SK-N-MC (cell line): ENCODE measurements around the gene SGSM1.
A peak's percentile ranks its signal among the peaks of the same experiment; 100 is the strongest.

ENCODE experiments used
- DNase-seq: peaks from one replicate; pipeline ENCODE4 v3.0.0-alpha.2; 2011; ENCODE audit warnings: low read depth, low spot score
- H3K27ac ChIP-seq: fragments of 200-600 bp; sonication (generic); 2 replicates; pipeline ENCODE4 v1.5.1; 2016; ENCODE audit warnings: mixed run types
- H3K36me3 ChIP-seq: fragments of 200-600 bp; sonication (generic); 2 replicates; pipeline ENCODE4 v1.6.1; 2017; ENCODE audit warnings: antibody characterized with exemption, low read length, mixed read lengths; ENCODE audit not compliant: insufficient read depth
- H3K4me3 ChIP-seq: fragments of 200-600 bp; sonication (generic); 2 replicates; pipeline ENCODE4 v1.5.1; 2016
- H3K9ac ChIP-seq: fragments of 200-600 bp; sonication (generic); 2 replicates; pipeline ENCODE4 v1.8.0; 2017; ENCODE audit warnings: mixed run types, mixed read lengths; ENCODE audit not compliant: insufficient read length
- H3K9me3 ChIP-seq: fragments of 200-600 bp; sonication (generic); 2 replicates; pipeline ENCODE4 v1.6.1; 2017; ENCODE audit warnings: low read depth, mild to moderate bottlenecking, antibody characterized with exemption, low read length, moderate library complexity, mixed read lengths
- EZH2 ChIP-seq: fragments of 200-600 bp; sonication (generic); IDR thresholded peaks from one replicate; pipeline ENCODE4 v1.6.1; 2017; ENCODE audit warnings: antibody characterized with exemption
- FOXP2 ChIP-seq: optimal IDR thresholded peaks from 2 replicates; pipeline ENCODE3; 2011; ENCODE audit warnings: mild to moderate bottlenecking, moderate library complexity; ENCODE audit not compliant: insufficient read depth; ENCODE audit errors: extremely low read length, control extremely low read depth
- POLR2AphosphoS5 ChIP-seq: IDR thresholded peaks from 2 replicates; pipeline ENCODE4 v1.6.1; 2012; ENCODE audit warnings: mild to moderate bottlenecking, low read depth, low read length, borderline replicate concordance

SGSM1 gene

DNA sequence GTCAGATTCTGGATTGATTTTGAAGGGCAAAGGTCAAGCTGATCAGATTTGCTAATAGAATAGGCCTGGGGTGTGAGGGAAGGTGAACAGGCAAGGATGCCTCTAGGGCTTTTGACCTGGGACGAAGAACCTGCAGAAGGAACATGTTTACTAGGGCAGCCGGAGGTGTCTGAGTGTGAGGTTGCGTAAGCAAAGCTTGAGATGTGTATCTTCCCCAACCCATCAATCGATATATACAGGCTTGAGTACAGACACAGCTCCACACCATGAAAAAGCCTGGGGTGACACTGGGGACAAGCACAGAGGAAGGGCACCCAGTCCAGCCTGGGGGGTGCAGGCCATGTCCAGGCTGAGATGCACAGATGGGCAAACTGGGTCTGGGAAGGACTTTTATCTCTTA lies 139.4 kb downstream of the SGSM1 start:
- H3K9ac ChIP-seq = no peak overlapping the region
- H3K9me3 ChIP-seq = no peaks in the 10 kb centered on the region
- H3K36me3 ChIP-seq = no peaks in the 10 kb centered on the region
- H3K4me3 ChIP-seq = no peak overlapping the region
- DNase-seq = no peak
- no peak overlapping the region for H3K27ac ChIP-seq
- TF ChIP-seq EZH2 (no peak), FOXP2 (no peak), POLR2AphosphoS5 (no peak)

DNA sequence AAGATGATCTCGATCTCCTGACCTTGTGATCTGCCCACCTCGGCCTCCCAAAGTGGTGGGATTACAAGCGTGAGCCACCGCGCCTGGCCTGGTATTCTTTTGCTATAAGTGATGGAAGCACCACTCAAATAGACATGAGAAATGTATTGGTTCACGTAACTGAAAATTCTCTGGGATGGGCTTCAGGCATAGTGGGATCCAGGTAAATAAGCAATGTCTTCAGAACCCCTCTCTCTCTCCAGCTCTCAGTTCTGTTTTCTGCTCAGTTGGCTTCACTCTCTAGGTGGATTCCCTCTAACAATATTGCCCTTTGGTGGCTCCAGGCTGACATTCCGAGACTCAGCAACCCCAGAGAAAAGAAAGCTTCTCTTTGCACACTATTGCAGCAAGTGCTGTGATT lies 141.4 kb downstream of the SGSM1 start:
- H3K27ac ChIP-seq = no peak overlapping the region
- TF ChIP-seq FOXP2 (no peak), EZH2 (no peak), POLR2AphosphoS5 (no peak)
- no peaks in the 10 kb centered on the region for H3K9me3 ChIP-seq
- no peak for DNase-seq
- H3K4me3 ChIP-seq = no peak overlapping the region
- no peaks in the 10 kb centered on the region for H3K36me3 ChIP-seq
- H3K9ac ChIP-seq = no peak overlapping the region

- H3K9ac ChIP-seq = no peak overlapping the region
- H3K4me3 ChIP-seq = no peak overlapping the region
- H3K36me3 ChIP-seq = no peaks in the 10 kb centered on the region
- no peak for TF ChIP-seq EZH2
- no peak for TF ChIP-seq FOXP2
- no peak for TF ChIP-seq POLR2AphosphoS5
- no peaks in the 10 kb centered on the region for H3K9me3 ChIP-seq
- no peak overlapping the region for H3K27ac ChIP-seq
- DNase-seq = no peak
Observed at GRCh38 chr22:24947881-24948280, 141.9 kb downstream of the SGSM1 start.

DNA sequence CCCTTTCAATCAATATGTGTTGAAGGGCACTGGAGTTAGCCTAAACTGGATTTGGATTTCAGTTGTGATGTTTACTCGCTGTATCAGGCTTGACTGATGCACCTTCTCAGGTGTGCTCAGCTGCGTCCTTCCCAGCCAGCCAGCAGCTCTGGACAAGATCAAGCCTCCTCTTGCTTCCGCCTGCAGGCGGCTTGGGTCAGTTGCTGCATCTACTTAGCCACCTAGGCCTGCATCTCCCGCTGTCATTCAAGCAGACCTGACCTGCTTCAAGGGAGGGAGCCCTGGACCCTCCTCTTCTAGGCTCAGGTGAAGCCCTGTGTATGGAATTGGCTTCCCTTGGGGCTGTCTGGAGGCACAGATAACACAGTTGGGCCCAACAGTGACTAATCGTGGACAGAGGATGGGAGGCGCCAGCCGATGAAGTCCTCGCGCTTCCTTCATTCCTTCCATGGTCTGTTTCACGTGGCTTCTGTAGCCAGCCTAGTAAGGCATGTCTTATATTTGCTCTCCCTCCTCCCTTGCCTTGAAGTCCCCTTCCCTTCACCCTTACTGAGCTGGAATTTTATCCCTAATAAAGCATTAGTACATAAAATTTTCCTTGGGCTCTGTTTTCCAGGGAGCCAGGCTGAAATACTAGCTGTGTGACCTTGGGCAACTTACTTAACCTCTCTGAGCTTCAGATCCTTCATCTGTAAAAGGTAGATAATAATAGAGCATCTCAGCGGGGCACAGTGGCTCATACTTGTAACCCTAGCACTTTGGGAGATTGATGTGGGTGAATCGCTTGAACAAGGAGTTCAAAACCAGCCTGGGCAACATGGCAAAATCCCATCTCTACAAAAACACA lies 142.6 kb downstream of the SGSM1 start:
- no peak overlapping the region for H3K4me3 ChIP-seq
- H3K9ac ChIP-seq = no peak overlapping the region
- DNase-seq = no peak
- no peaks in the 10 kb centered on the region for H3K36me3 ChIP-seq
- TF ChIP-seq POLR2AphosphoS5 (no peak), FOXP2 (no peak), EZH2 (no peak)
- H3K9me3 ChIP-seq = no peaks in the 10 kb centered on the region
- H3K27ac ChIP-seq = no peak overlapping the region

DNA sequence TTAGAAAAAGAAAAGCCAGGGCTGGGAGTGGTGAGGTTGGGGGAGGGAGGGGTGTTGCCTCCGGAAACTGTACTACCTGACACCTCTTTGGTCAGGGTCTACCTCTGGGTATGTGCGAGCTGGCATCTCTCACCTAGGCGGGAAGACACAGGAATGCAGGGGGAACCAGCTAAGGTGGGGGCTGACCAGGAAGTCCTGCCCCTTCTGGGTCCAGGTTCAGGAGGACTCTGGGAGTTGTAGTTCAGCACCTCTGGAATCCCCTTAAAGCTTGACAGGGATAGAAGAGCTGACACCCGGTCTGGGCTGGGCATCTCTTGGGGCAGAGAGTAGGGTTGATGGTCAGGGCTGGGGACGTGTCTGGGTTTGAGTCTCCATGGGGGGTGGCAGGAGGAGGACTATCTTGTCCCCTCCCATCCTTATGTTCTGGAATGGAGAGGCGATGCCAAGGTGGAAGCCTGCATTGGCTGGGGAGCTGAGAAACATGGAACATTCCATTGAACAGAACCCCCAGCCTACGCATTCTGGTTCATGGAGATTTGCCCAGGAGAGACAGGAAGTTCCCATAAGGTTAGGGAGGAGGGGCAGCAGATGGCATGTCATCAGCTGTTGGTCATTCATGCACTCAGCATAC lies 144.4 kb downstream of the SGSM1 start:
- no peak overlapping the region for H3K27ac ChIP-seq
- H3K4me3 ChIP-seq = no peak overlapping the region
- TF ChIP-seq FOXP2 = no peak
- TF ChIP-seq EZH2 = no peak
- TF ChIP-seq POLR2AphosphoS5 = no peak
- H3K9me3 ChIP-seq = no peaks in the 10 kb centered on the region
- no peaks in the 10 kb centered on the region for H3K36me3 ChIP-seq
- no peak overlapping the region for H3K9ac ChIP-seq
- no peak for DNase-seq

DNA sequence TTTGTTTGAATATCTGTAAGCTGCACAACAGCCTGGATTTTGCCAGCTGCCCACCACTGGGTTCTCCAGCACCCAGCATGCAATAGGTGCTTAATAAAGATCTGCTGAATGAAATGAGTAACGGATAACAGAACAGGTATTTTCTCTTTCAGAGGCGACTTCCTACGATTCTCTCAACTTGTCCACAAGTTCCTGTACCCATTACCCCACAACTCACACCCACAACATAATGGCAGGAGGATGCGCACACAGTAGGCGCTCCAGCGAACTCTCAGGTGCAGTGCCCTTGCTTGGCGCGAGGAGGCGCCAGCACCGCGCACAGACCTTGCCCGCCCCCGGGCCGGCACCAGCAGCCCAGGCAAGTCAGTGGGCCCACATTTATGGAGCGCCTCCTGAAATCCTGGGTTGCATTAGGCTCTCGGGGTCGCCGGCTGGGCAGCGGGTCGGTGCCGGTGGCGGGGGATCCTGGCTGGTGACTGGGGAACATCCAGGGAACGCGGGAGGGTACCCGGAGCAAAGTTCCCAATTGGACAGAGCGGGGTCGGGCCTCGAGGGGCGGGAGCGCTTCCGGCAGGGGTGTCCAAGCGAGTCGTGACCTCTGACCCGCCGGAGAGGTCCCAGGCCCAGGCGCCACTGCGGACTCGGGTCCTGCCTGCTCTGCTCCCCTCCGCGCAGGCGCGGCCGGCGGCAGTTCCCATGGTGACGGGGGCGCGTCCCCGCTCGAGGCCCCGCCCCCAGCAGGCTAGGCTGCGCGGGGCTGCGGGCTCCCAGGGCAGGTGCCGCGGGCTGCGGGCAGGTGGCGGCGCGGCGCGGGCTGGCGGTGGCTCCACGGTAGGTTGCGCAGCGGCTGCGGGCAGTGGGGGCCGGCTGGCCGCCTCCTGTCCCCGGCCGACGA lies 146.2 kb downstream of the SGSM1 start, which contains the start of gene KIAA1671:
Gene KIAA1671, plus strand, starts transcription at position 775 of the 895 bp plus-strand sequence. CDS start 75,284 bp downstream, outside the sequence.
- Histone ChIP-seq H3K36me3 (no peaks in the 10 kb centered on the region), H3K27ac (no peak within 1 kb of the TSS), H3K4me3 (peak within 1 kb of the TSS; percentile 79), H3K9ac (peak within 1 kb of the TSS; percentile 33), H3K9me3 (no peaks in the 10 kb centered on the region)
- no peak for TF ChIP-seq POLR2AphosphoS5
- TF ChIP-seq FOXP2 = no peak
- no peak for TF ChIP-seq EZH2
- DNase-seq = no peak

DNA sequence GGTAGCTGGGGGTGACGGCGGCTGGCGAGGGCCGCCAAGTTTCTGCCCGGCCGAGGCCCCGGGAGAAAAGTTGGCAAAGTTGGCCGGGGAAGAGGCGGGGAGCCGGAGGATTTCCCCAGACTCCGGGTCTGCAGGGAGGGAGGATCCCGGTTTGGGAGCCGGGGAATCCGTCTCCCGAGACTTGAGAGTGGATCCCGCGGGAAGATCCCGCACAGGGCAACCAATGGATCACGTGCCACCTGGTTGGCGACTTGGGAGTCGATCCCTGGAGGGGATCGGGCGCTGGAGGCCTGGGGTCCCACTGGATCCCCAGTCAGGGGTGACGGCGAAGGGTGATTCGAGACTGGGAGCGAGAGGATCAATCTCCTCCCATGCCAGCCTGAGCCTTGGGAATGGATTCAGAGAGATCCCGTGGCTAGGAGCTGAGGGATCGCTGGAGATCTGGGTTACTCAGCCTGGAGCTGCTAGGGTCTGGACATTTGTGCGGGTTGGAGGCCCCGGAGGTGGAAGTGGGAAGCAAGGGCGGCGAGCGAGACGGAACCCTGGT lies 146.9 kb downstream of the SGSM1 start:
- no peak for TF ChIP-seq FOXP2
- TF ChIP-seq EZH2 = no peak
- no peak for TF ChIP-seq POLR2AphosphoS5
- Histone ChIP-seq H3K4me3 (peak overlapping the region; percentile 79), H3K36me3 (no peaks in the 10 kb centered on the region), H3K27ac (no peak overlapping the region), H3K9ac (no peak overlapping the region), H3K9me3 (no peaks in the 10 kb centered on the region)
- DNase-seq = no peak
